Urothelium cell line (cell line): ENCODE results near the gene TAGLN.
A peak's percentile ranks its signal among the peaks of the same experiment; 100 is the strongest.

Experiments
- DNase-seq: peaks from one replicate; pipeline ENCODE4 v3.0.0; 2011; ENCODE audit warnings: low spot score, mixed read lengths
- FAIRE-seq: peaks from 2 replicates; lab custom pipeline; 2011; peaks lifted over from hg19 to GRCh38; lab: Jason Lieb, UNC

The TAGLN gene

DNA sequence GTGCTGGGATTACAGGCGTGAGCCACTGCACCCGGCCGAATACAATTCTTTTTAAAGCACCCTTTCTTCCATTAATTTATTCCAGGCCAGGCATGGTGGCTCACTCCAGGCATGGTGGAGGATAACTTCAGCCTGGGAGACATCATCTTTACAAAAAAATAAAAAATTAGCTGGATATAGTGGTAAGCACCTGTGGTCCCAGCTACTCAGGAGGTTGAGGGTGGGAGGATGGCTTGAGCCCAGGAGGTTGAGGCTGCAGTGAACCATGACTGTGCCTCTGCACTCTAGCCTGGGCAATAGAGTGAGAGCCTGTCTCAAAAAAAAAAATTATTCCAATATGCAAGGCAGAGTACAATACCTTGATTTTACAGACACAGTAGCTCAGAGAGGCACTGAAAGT is 11.4 kb downstream of the TAGLN start:
- DNase-seq (no peak), FAIRE-seq (no peak)

DNA sequence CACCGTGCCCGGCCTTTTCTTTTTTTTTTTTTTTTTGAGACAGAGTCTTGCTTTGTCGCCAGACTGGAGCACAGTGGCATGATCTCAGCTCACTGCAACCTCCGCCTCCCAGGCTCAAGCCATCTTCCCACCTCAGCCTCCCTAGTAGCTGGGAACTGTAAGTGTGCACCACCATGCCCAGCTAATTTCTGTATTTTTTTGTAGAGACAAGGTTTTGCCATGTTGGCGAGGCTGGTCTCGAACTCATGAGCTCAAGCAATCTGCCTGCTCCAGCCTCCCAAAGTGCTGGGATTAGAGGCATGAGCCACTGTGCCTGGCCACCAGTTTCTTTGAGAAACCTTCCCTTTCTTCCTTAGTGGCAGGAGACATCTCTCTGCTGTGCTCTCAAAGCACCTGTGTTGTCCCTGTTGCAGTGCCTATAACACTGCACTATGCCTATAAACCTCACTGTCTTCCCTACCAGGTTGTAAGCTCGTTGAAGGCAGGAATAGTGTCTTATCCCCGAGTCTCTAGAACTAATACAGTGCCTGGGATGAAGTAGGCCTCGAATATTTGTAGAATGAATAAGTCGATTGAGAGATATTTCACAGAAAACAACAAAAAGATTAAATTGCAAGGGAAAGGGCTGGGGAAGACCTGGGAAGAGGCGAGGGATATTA is 13.7 kb downstream of the TAGLN start:
- DNase-seq (no peak), FAIRE-seq (no peak)

DNA sequence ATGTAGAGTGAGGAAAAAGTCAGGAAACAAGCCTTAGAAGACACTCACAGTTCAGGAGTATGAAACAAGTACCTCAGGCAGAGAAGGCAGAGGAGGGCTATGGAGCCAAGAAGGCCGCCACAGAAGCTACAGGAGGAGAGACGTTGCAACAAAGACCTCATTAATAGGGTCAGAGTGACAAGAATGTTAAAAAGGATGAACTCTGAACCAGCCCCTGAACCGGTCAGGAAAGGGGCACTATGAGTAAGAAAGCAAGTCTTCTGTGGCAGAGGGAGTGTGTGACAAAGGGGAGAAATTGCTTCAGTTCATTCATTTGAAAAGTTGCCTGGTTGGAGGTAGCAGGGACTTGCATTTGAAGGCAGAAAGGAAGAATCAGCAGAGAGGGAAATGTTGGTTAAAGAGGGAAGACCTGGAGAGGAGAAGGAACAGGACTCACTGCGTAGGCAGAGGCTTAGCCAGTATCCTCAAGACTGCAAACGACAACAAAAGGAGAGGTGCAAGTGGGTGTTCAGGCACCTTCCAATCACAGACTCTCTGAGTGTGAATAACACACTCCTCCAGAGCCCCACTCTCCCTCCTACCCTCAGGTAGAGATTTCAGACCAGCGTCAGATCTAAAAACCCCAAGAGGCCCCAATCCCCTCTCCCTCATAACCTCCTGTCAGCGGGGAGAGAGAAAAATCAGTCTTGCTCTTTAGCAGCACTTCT is 15.4 kb downstream of the TAGLN start:
- FAIRE-seq (no peak), DNase-seq (no peak)

DNA sequence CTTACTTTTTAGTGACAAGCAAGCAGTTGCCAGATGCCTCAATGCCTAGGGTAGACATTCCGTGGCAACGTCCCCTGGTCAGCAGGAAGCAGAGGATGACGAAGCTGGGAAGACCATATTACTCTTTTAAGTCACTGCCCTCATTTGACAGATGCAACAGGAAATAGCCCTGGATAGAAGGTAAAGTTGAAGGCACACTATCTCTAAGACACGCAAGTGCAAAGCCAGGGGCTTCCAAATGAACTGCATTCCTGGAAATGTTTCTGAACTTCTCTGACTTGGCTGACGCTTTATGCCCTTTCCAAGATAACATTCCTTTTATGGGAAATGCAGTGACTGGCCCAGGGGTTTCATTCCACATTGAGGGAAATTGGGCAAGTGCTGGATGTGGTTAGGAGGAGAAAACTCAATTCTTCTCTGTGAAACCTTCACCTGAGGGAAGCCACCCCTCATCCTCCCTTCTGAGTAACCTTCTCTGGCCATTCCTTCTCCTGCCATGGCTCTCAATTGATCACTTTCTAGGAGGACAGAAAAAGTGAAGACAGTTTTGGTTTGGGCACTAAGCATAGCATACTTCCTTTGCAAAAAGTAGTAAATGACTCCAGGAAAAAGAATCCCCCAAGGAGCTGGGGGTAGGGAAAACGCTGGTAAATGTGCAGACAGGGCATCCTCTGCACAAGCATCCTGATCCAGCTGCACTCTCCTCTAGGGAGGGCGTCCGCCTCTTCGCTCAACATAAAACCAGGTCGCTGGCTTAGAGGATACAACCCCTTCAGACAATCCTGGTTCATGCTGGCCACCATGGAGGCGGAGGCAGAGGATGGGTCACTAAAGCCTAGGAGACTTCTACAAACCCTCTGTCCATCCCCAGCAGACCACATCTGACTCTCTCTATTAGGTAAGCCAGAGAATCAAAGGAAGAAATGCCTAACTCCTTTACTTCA is 18.2 kb downstream of the TAGLN start:
- DNase-seq (no peak), FAIRE-seq (no peak)

DNA sequence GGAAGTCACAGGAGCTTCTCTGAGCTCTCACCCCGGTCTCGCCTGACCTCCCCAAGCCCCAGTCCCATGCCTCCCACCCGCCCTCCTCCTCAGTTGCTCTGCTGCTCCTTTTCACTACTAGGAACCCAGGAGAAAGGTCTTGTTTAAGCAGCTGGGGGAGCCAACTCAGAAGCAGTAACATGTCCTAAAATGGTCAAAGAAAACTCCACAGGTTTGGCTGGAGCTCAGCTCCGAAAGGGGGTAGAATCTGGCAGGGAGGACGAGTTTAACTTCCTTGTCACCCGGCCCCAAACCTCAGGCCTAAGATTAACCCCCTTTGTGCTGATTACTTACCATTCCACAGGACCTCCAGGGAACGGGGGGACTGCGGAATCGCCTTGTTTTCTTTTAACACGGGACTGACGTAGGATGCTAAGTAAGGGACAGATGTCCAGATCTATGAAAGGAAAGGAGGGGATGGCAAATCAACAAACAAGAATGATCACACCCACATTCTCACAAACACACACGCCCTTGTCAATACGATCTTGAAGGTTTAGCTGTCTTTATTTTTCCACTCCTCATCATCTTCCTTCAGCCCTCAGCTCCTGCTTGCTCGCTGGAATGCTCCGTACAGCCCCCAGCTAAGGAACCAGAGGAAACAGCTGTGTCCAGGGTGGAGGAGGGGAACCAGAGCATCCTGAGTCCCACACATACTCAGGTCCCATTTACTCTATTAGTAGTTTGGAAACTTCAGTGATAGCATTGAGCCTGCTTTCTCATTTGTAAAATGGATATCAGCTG is 19.2 kb downstream of the TAGLN start:
- FAIRE-seq (no peak), DNase-seq (no peak)

DNA sequence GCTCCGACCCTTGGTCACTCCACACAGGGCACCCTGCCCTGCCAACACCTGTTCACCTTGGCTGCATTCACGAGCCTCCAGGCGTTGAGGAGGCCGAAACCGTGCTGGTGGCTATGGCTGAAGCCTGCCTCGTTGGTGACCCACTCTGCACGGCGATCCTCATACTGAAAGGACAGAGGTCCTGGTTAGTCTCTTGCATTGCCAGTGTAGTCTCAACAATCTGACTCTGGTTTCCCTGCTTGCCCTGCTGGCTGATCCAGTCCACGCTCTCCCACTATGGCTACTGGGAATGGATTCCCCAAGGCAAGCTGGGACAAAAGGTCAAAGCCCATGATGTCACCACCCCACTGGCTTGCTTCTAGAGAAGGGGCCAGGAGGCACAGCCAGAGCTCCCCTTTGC is 19.8 kb downstream of the TAGLN start:
- DNase-seq, result no peak
- no peak for FAIRE-seq

DNA sequence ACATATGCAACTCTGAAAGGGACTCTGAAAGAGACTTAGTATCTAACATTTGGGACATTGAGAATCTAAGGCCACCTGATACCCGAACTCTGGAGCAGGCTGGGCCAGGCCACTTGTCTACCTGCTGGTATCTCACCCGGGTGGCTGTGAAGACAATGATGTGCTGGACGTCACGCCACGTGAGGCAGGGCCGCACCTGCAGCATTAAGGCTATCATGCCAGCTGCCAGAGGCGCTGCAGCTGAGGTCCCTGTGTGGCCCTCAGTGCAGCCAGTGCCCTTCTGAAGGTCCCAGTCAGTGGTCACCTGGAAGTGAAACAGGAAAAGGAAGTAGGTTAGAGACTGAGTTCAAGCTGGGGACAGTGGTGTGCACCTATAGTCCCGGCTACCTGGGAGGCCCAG is 20.3 kb downstream of the TAGLN start:
- no peak for DNase-seq
- FAIRE-seq, result no peak

DNA sequence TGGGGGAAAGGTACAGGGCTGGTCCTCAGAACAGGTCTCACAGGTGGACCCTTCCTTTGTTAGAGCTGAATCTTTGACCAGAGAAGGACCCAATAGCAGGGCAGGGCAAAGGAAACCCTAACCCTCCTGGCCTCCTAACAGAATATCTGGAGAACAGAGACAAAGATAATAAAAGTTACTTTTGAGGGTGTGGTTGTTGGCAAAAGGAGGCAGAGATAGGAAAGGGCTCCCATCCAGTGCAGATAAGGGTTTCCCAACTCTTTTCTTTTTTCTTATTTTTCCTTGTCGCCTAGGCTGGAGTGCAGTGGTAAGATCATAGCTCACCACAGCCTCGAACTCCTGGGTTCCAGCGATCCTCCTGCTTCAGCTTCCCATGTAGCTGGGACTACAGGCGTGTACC is 20.8 kb downstream of the TAGLN start:
- DNase-seq (no peak), FAIRE-seq (no peak)

DNA sequence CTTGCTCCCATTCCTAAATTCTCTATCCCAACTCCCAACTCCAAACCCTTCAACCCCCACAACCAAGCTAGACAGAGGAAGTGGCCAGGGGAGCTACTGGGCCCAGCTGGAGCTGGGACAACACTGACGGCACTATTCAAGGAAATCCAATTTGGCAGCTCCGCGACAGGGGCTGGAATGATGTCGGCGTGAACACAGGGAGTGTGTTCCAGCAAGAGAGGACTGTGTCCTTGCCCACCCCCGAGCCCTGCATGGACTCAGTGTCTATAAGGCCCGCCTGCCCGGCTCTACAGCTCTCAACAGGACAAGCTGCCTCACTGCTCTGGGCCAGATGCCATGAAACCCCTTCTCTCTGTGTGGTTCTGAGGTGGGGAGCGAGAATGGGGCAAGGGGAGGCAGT is 21.4 kb downstream of the TAGLN start:
- DNase-seq (no peak), FAIRE-seq (no peak)

DNA sequence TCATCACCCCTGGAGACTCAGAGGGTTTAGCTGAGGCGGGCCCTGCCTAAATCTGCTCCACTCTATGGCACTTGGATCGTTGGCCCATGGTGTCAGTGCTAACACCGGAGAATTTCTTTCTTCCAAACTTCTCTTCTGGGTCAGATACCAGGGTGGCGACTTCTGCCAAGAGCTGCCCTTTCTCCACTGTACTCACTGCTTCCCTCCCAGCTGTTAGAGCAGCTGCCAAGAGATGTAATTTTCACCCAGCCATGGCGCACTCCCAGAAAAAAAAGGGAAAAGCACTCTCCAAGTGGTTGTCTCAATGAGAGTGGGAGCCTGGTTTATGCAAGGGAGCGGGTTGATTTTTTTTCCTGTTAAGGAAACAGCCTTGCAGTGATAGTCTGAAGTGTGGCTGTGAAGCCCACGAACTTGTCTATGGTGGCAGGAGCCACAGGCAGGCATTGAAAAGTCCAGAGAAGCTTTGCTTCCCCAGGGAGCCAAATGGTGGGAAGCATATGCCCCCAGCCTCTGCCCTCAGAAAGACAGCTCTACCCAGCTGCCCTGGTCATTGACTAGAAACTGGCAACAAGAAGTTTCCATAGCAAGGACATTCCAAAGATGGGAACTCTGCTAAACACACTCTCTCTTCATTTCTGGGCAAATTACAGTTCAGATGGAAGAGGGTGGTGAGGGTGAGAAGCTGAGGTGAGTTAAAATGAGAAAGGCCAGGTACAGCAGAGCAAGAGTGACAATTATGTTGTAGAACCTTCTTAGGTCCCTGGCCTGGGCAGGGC is 22.0 kb downstream of the TAGLN start:
- DNase-seq, result no peak
- FAIRE-seq, result no peak

DNA sequence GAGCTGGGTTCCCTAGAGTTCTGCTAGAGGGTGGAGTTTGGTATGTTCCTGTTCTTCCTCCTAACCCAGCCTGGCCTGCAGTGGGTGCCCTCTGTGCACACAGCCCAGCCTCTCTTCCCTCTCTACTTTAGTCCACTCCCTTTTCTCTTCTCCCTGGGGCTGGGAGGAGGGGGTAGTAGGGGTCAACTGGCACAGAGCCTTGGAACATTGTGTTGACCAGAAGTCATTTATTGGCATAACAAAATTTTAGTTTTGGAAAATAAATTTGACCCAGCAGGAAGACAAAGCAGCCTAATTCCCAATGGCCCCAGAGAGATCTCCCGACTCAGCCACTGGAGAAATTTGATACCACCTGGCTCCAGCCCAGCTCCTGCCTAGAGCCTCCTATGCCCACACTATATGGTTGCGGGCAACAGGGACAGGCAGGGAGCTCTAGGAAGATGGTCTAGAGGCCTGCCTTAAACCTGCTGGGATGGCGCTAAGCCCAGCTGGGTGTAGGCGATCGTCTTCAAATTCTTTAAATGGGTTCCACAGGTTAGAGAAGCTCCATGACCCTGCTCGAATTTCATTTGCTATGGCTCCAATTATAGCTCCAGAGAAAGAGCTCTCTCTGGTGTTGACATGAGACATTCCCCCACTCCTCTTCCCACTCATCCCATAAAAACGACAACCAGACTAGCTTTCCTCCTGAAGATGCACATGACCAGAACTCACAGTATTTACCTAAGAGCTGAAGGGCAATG is 22.8 kb downstream of the TAGLN start:
- DNase-seq (no peak), FAIRE-seq (no peak)

DNA sequence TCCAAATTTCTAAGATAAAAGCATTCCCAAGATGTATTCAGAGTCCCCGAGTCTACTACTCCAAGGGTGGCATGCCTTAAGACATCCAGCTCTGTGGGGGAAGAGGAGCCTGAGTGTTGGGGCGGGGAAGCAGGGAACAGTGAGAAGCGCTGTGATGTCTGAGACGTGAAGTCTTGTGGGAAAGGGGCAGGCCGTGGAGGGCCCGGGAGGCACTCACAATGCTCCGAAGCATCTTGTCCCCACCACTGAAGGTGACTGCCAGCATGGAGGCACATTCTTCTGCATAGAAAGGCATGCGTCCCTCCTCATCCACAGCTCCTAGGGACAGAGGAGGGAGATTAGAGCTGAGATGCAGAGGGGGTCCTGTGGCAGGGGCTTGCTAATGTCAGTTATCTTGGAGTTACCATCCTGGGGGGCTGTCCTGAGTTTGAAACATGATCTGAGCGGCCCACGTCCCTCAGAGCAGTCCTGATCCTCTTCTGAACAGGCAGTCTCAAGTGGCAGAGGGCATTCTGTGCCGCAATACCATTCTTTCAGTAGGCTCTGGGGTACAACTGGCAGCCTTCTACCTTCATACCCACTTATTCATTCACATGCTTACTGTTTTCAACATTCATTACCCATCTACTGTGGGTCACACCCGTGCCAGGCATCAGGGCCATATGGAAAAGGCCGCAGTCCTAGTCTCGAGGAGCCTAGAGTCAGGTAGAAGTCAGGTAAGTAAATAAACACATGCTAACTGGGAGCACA is 24.0 kb downstream of the TAGLN start:
- DNase-seq (no peak), FAIRE-seq (no peak)

DNA sequence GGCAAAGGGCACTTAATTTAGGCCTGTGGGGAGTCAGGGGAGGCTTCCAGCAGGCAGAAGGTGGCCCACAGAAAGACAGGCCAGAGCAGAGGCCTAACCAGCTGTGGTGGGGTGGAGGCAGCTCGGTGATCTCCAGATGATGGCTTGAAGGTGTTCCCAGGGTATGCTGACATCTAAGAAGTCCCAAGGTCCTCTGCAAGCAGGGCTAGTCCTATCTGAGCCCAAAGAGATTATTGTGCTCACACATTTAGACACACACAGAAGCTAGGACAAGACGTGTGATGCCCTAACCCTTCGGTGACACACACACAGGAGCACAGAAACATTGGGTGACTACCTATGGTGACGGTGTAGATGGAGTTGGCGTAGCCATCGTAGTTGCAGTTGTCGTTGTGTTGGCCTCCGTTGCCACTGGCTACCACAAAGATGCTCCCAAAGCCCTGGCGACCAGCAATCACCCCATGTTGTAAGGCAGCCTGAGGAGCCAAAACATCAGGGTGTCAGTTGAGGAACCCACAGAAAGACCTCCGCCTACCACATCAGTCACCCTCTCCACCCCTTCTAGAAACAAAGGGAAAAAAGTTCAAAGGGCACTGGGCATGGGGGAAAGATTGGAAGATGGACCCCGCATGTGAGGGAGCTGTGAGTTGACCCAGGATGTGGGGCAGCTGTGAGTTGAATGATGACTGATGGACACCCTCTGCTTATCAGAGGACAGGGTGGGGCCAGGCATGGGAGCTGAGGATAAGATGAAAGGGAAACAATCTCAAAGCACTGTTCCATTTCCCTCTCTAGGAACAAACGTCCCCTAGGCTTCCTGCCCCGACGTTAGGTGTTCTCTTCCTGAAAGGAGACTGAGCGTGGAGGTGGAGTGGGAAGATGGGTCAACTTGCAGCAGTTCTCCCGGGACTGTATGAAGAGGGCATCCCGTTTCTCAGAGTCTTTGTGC is 24.8 kb downstream of the TAGLN start:
- no peak for DNase-seq
- no peak for FAIRE-seq

DNA sequence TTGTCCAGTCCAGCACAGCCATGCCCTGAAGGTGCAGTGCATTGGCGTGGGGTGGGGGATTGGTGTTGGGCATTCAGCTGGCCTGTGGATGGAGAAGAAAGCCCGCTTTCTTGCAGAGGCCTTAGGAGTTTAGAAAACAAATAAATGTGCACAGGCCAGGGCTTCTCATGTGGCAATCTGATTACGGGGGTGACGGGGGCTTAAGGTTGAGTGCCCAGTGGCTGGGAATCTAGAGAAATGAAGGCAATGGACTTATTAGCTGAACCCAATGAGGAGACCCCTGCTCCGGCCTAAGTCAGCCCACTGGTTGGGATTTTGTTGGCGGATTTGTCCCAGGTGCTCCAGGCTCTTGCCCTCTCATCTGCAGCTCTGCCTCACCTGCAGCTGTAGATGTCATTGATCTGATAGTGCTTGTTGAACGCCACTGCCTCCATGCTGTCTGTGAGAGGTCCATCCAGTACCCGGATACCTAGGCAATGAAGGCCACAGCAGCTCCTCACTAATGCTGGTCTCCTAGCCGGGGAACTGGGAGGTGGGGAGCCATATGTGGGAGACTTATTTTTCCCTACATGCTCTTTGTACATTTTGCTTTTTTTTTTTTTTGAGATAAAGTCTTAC is 26.5 kb downstream of the TAGLN start:
- FAIRE-seq (no peak), DNase-seq (no peak)

DNA sequence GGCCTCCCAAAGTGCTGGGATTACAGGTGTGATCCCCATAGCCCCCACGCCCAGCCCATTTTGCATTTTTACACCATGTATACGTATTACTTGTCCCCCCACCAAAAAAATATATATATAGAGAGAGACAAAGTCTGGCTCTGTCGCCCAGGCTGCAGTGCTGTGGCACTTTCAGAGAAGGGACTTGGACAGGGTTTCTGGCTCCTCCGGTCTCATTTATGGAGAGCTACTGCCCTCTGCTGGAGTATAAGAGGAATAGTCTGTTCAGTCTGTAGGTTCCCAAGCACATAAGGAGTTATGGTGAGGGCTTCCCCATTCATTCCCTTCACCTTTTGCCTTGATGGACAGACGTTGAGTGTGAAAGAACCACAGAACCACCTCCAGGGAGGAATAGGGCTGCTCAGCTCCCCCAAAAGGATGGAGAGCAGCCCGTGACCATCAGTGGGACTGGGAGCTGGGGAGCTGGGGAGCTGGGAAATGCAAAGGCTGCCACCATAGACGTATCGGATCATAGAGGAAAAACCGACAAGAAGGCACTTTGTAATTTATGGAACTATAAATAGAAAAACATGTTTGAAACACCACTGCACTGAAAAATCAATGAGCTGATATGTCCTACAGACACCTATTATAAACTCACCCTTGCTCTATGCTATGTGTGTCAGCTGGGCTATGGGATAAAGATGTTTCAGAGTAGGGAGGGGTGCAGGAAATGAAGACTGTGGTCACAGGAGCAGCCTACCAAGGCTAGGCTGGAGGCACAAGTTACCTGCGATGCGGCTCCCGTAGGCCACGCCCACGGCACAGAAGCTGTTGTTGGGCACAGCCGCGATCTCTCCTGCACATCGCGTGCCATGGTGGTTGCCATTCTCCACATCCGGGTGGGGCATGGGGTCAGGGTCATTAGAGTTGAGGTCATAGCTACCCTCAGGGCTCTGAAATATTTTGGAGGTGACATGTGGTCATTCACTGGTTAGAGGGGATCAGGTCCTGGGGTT is 27.5 kb downstream of the TAGLN start:
- DNase-seq, result peak; percentile 56
- FAIRE-seq, result no peak

DNA sequence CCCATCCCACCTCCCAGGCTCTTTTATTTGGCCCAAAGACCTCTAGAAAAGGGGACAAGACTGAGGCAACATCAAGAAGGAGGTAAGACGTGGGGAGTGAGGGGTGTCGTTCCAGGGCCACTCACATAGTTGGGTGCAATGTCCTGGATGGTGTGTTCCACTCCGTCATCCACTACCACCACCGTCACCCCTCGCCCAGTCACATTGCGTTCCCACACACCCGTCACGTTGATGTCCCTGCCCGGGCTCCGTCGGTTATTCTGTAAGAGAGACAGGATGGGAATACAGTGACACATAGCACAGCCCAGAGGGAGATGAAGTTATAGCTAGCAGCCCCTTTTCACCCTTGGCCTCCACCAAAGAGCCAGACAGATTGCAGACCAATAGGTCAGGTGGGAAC is 28.9 kb downstream of the TAGLN start:
- FAIRE-seq (no peak), DNase-seq (no peak)
